Astrocyte of the cerebellum (primary cell): ENCODE measurements around the gene ACTN1.

Source experiments
- DNase-seq: peaks from one replicate; pipeline ENCODE4 v3.0.0-alpha.2; 2011; ENCODE audit warnings: low read depth
- H3K4me3 ChIP-seq: 2 replicates; pipeline ENCODE4 v1.5.1; 2011; ENCODE audit warnings: mild to moderate bottlenecking, low read depth, low read length, moderate library complexity
- CTCF ChIP-seq: IDR thresholded peaks from 2 replicates; pipeline ENCODE4 v1.5.1; 2012; ENCODE audit warnings: low read length, low read depth, moderate library complexity, mild to moderate bottlenecking; ENCODE audit errors: missing control alignments
- in situ Hi-C: cut with HindIII; loops from 2 replicates; pipeline ENCODE4 v1.10.0; 2017; ENCODE audit warnings: low sequenced_read_pairs

The ACTN1 gene

GRCh38 chr14:68879841-68880575 lies 99.1 kb downstream of the ACTN1 start:
- no peak for DNase-seq
- in situ Hi-C loops: no loop called here
- TF ChIP-seq CTCF: no peak

DNA sequence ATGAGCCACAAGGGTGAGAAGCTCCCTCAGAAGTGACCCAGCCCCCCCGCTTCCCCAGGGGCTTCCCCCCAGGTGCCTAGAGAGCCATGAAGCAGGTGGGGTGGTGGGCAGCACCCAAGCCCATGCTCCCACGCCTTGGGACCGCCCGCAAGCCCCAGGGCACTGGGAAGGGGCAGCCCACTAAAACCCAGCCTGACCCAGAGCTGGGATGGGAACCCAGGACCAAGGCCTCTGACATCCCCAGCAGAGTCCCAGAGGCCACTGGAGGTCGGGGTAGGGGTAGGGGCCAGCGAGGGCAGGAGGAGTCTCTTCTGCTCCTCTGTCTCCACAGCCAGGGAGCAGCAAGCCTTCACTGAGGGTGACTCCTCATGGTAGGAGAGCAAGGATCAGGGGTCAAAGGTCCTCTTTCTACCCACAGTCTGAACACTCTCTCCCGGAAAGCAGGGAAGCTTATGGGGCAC lies 99.8 kb downstream of the ACTN1 start:
- no peak for TF ChIP-seq CTCF
- in situ Hi-C loops: no loop called here
- H3K4me3 ChIP-seq: no peak overlapping the region
- DNase-seq: no peak

More at GRCh38 chr14:68879841-68880575, 99.1 kb downstream of the ACTN1 start:
- no peak overlapping the region for H3K4me3 ChIP-seq

DNA sequence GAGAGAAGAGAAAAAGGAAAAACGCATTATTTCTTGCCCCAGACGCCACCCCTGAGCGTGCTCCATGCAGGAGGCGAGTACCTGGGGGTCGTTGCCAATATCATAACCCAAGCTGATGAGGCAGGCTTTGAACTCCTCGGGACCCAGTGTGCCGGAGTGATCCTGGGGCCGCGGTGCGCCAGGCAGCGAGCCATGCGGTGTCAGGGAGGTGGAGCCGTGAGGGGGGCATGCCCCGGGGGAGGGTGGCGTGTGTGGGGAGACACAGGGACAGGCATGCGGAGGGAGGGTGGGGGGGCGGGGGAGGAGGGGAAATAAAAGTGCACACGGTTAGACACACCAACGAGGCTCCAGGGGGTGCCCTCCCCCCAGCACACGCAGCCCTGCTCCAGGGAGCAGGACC lies 100.2 kb downstream of the ACTN1 start:
- in situ Hi-C loops: no loop called here
- no peak overlapping the region for H3K4me3 ChIP-seq
- no peak for TF ChIP-seq CTCF
- DNase-seq: no peak

- DNase-seq: no peak
- H3K4me3 ChIP-seq: no peak overlapping the region
- TF ChIP-seq CTCF: no peak
- in situ Hi-C loops: no loop called here
Observed at GRCh38 chr14:68877993-68878575, 101.0 kb downstream of the ACTN1 start.

GRCh38 chr14:68876976-68877375 lies 102.1 kb downstream of the ACTN1 start:
- in situ Hi-C loops: no loop called here
- DNase-seq: no peak
- H3K4me3 ChIP-seq: no peak overlapping the region
- no peak for TF ChIP-seq CTCF

DNA sequence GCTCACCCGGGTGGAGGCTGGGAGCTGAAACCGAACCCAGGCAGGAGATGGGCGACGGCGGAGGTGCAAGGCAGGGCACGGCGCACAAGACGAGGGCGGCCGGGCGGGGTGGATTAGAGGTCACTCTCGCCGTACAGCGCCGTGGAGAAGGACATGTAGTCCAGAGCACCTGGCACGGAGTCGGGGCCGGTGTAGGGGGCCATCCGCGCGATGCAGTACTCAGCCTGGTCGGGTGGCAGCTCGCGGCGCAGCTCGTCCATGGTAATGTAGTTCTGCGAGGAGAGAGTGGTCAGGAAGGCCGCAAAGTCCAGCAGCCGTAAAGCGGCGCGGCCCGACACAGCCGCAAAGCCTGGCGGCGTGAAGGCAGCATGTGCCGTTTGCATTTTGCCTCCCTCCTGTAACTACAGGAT lies 104.4 kb downstream of the ACTN1 start:
- in situ Hi-C loops: no loop called here

More for the DNA sequence above, 104.4 kb downstream of the ACTN1 start:
- TF ChIP-seq CTCF: no peak
- DNase-seq: no peak
- H3K4me3 ChIP-seq: no peak overlapping the region
